ENCODE measurements around the gene PAH. TPM values are rescaled to one million over a fixed set of nuclear protein-coding genes. Genes with fewer than 3 reads are reported as not detected.

The PAH gene
- total RNA-seq, 4 donors from 2014 or later: not detected

DNA sequence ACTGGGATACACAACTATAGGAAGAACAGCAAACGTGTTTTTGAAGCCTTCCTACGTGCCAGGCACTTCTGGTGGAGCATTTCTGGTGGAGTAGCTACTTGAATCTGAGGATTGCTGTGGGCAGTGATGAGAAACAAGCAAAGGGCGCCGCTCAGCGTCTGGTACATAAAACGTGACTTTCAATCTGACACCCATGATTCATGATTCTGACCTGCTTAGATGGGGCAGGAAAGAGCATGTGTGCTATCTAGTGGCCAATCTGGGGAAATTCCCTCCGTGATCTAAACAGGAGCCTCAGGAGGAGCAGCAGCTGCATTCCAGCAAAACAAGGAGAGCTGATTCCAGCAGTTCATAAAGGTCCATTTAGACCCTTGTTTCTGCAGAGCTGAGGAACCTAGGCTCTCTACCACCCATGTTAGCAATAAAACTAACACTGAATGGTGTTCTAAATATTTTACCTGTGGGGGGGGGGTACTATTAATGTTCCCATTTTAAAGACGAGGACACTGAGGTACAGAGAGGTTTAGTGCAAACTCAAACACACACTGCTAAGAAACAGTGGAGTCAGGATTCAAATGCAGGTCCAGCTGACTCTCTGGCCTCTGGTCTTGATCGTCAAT is 37.8 kb downstream of the PAH start:
- H3K27me3 ChIP-seq: peaks cover 0 to 19% (median 0%) of the 10 kb centered on the region in 4 donors
- no peaks in the 10 kb centered on the region for H3K9me3 ChIP-seq
- H3K4me3 ChIP-seq: no peak overlapping the region
- no peak for TF ChIP-seq POLR2A (IDR thresholded peaks at IDR 0.05)
- TF ChIP-seq, protein P1, sequence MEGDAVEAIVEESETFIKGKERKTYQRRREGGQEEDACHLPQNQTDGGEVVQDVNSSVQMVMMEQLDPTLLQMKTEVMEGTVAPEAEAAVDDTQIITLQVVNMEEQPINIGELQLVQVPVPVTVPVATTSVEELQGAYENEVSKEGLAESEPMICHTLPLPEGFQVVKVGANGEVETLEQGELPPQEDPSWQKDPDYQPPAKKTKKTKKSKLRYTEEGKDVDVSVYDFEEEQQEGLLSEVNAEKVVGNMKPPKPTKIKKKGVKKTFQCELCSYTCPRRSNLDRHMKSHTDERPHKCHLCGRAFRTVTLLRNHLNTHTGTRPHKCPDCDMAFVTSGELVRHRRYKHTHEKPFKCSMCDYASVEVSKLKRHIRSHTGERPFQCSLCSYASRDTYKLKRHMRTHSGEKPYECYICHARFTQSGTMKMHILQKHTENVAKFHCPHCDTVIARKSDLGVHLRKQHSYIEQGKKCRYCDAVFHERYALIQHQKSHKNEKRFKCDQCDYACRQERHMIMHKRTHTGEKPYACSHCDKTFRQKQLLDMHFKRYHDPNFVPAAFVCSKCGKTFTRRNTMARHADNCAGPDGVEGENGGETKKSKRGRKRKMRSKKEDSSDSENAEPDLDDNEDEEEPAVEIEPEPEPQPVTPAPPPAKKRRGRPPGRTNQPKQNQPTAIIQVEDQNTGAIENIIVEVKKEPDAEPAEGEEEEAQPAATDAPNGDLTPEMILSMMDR (IDR thresholded peaks at IDR 0.05): peak in 4 of 6 experiments; percentile 13 to 55 (median 30)
- DNase-seq: no peak
- 8 to 20% methylated on average over 8 to 9 of the region's 9 CpGs for WGBS, 2 donors
- H3K4me1 ChIP-seq: peaks cover 0 to 5% (median 0%) of the 10 kb centered on the region in 3 donors
- intact Hi-C loops (cut with DNase I): no loop called here
- H3K36me3 ChIP-seq: no peaks in the 10 kb centered on the region
- H3K27ac ChIP-seq: no peak overlapping the region

DNA sequence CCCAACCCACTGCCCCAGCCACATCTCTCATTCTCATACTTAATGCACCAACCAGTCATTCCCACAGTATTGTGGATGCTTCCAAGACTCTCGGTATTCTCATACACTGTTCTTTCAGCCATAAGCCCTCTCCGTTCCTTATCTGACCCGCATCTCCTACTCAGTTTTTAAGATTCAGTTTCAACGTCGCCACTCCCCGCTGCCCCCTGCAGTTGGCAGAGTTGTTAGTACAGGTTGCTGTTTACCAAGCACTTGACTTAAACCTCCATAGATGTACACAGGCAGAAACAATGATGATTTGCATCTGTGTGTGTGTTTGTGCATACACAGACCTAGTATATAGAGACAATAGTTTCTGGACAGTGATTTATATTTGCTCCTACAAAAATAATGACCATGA is 40.2 kb downstream of the PAH start:
- Histone ChIP-seq H3K27ac (no peak overlapping the region), H3K36me3 (no peaks in the 10 kb centered on the region), H3K9me3 (no peaks in the 10 kb centered on the region), H3K4me3 (no peak overlapping the region), H3K4me1 (peaks cover 0 to 5% (median 0%) of the 10 kb centered on the region in 3 donors), H3K27me3 (peaks cover 0 to 3% (median 0%) of the 10 kb centered on the region in 4 donors)
- 56 to 75% methylated on average over 6 of the region's 6 CpGs for WGBS, 2 donors
- TF ChIP-seq POLR2A (IDR thresholded peaks at IDR 0.05): no peak
- TF ChIP-seq, protein P1 (IDR thresholded peaks at IDR 0.05): no peak
- no peak for DNase-seq
- intact Hi-C loops (cut with DNase I): no loop called here

DNA sequence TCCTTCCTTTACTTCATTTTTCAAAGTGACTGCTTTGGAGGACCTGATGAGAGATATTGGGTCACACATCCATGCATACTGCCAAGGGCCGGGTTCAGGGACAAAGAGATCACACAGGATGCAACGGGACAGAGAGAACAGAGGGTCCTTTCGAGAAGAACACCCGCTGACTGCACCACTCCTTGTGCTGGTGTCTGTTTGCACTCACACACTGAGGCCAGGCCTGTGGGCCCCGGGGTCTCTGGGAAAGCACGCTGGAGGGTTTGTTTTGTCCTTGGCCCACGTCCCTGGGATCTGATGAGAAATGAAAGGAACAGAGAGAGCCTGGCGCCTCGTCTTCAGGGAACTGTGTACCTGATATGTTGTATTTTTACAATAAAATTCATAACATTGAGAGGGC is 42.2 kb downstream of the PAH start:
- Histone ChIP-seq H3K27ac (no peak overlapping the region), H3K27me3 (no peaks in the 10 kb centered on the region), H3K36me3 (no peaks in the 10 kb centered on the region), H3K4me3 (no peak overlapping the region), H3K4me1 (peaks cover 0 to 5% (median 0%) of the 10 kb centered on the region in 3 donors), H3K9me3 (no peaks in the 10 kb centered on the region)
- no peak for DNase-seq
- TF ChIP-seq POLR2A (IDR thresholded peaks at IDR 0.05): no peak
- TF ChIP-seq, protein P1 (IDR thresholded peaks at IDR 0.05): no peak
- WGBS, 2 donors: 63 to 77% methylated on average over 9 of the region's 9 CpGs
- intact Hi-C loops (cut with DNase I): no loop called here

DNA sequence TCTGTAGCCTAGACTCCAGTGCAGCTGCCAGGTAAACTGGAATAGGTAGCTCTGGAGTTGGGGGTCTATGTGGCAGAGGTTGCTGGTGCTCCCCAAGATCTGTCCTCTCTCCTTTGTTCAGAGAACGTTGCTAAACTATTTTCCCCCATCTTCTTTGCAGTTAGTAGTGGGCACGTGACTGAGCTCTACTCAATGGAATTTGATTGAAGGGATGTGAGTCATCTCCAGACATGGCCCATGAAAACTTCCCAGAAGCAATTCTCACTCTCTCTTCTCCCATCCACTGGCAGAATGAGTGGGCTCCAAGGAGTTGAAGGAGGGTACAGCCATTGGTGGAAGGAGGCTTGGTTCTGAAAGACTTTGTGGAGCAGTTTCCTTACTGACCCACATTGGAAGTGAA is 44.0 kb downstream of the PAH start:
- DNase-seq: no peak
- no peak overlapping the region for H3K27ac ChIP-seq
- H3K4me3 ChIP-seq: no peak overlapping the region
- H3K9me3 ChIP-seq: no peaks in the 10 kb centered on the region
- no peaks in the 10 kb centered on the region for H3K27me3 ChIP-seq
- TF ChIP-seq POLR2A (IDR thresholded peaks at IDR 0.05): no peak
- TF ChIP-seq, protein P1 (IDR thresholded peaks at IDR 0.05): no peak
- no peaks in the 10 kb centered on the region for H3K4me1 ChIP-seq
- H3K36me3 ChIP-seq: no peaks in the 10 kb centered on the region
- WGBS, 2 donors: 56 to 64% methylated on average over 2 of the region's 2 CpGs
- intact Hi-C loops (cut with DNase I): no loop called here

DNA sequence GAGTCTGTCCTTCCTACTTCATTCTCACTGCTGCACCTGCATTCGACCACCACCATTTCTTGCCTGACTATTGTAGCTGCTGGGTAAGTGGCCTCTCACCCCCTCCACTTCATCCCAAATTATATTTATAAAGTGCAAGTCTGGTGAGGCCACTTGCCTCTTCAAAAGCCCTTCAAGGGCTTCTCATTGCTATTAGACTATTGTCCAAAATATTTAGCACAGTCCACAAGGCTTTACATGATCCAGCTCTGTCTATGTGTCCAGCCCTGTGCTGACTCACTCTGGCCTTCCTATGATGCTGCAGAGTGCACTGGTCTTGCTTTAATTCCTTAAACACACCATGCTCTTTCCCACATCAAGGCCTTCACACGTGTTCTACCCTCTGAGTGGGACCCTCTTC is 46.0 kb downstream of the PAH start:
- WGBS, 2 donors: 38 to 39% methylated on average over 2 of the region's 2 CpGs
- intact Hi-C loops (cut with DNase I): no loop called here
- Histone ChIP-seq H3K9me3 (no peaks in the 10 kb centered on the region), H3K27ac (no peak overlapping the region), H3K4me3 (no peak overlapping the region), H3K4me1 (no peaks in the 10 kb centered on the region), H3K36me3 (no peaks in the 10 kb centered on the region), H3K27me3 (no peaks in the 10 kb centered on the region)
- no peak for DNase-seq
- TF ChIP-seq, protein P1 (IDR thresholded peaks at IDR 0.05): no peak
- TF ChIP-seq POLR2A (IDR thresholded peaks at IDR 0.05): no peak
